ENCODE measurements around the gene SBNO2. TPM values are rescaled to one million over a fixed set of nuclear protein-coding genes. Genes with fewer than 3 reads are reported as not detected.

The SBNO2 gene
- polyA plus RNA-seq, 4 donors: 15.2 to 22.8 (median 20.1) TPM

GRCh38 chr19:1156830-1157615 is 17.0 kb downstream of the SBNO2 start:
- DNase-seq (ENCODE audit: low read depth in 4 of 4, low spot score in 2 of 4): no peak

- no peak for DNase-seq (ENCODE audit: low read depth in 4 of 4, low spot score in 2 of 4)
These were observed 17.7 kb downstream of the SBNO2 start for GRCh38 chr19:1156305-1156801.

GRCh38 chr19:1155352-1156304 is 18.4 kb downstream of the SBNO2 start:
- no peak for DNase-seq (ENCODE audit: low read depth in 4 of 4, low spot score in 2 of 4)

- DNase-seq (ENCODE audit: low read depth in 4 of 4, low spot score in 2 of 4): no peak
These were observed 19.2 kb downstream of the SBNO2 start for GRCh38 chr19:1154731-1155351.

- DNase-seq (ENCODE audit: low read depth in 4 of 4, low spot score in 2 of 4): no peak
These were observed 20.0 kb downstream of the SBNO2 start for GRCh38 chr19:1153891-1154730.

- DNase-seq (ENCODE audit: low read depth in 4 of 4, low spot score in 2 of 4): no peak
These were observed 22.0 kb downstream of the SBNO2 start for GRCh38 chr19:1151917-1152587.

GRCh38 chr19:1151037-1151724 is 22.9 kb downstream of the SBNO2 start:
- no peak for DNase-seq (ENCODE audit: low read depth in 4 of 4, low spot score in 2 of 4)

GRCh38 chr19:1150333-1151036 is 23.6 kb downstream of the SBNO2 start:
- DNase-seq (ENCODE audit: low read depth in 4 of 4, low spot score in 2 of 4): no peak

- no peak for DNase-seq (ENCODE audit: low read depth in 4 of 4, low spot score in 2 of 4)
These were observed 24.6 kb downstream of the SBNO2 start for GRCh38 chr19:1149259-1150045.

- DNase-seq (ENCODE audit: low read depth in 4 of 4, low spot score in 2 of 4): no peak
These were observed 26.0 kb downstream of the SBNO2 start for GRCh38 chr19:1147934-1148549.

GRCh38 chr19:1146858-1147780 is 26.9 kb downstream of the SBNO2 start:
- DNase-seq (ENCODE audit: low read depth in 4 of 4, low spot score in 2 of 4): no peak

- DNase-seq (ENCODE audit: low read depth in 4 of 4, low spot score in 2 of 4): no peak
These were observed 27.7 kb downstream of the SBNO2 start for GRCh38 chr19:1146412-1146699.

- no peak for DNase-seq (ENCODE audit: low read depth in 4 of 4, low spot score in 2 of 4)
These were observed 28.2 kb downstream of the SBNO2 start for GRCh38 chr19:1145635-1146411.

GRCh38 chr19:1144741-1145140 is 29.3 kb downstream of the SBNO2 start:
- DNase-seq (ENCODE audit: low read depth in 4 of 4, low spot score in 2 of 4): no peak

- no peak for DNase-seq (ENCODE audit: low read depth in 4 of 4, low spot score in 2 of 4)
These were observed 30.2 kb downstream of the SBNO2 start for GRCh38 chr19:1143828-1144399.
